HG03520 (cell line): Measurements from ENCODE around the gene NRDC.
"Not testable (repeated sequence)": the region's sequence is repeated elsewhere in the genome, so short reads cannot be mapped to it uniquely, and the experiment has no call there.

Experiments
- ATAC-seq: cut with Tn5 transposase; IDR thresholded peaks from one replicate; pipeline ENCODE4 v1.9.1; 2021; ENCODE audit warnings: mild to moderate bottlenecking, moderate library complexity; ENCODE audit not compliant: unreplicated experiment

NRDC gene

GRCh38 chr1:51878308-51878615 lies 265 bp downstream of the NRDC start:
- ATAC-seq = no peak

DNA sequence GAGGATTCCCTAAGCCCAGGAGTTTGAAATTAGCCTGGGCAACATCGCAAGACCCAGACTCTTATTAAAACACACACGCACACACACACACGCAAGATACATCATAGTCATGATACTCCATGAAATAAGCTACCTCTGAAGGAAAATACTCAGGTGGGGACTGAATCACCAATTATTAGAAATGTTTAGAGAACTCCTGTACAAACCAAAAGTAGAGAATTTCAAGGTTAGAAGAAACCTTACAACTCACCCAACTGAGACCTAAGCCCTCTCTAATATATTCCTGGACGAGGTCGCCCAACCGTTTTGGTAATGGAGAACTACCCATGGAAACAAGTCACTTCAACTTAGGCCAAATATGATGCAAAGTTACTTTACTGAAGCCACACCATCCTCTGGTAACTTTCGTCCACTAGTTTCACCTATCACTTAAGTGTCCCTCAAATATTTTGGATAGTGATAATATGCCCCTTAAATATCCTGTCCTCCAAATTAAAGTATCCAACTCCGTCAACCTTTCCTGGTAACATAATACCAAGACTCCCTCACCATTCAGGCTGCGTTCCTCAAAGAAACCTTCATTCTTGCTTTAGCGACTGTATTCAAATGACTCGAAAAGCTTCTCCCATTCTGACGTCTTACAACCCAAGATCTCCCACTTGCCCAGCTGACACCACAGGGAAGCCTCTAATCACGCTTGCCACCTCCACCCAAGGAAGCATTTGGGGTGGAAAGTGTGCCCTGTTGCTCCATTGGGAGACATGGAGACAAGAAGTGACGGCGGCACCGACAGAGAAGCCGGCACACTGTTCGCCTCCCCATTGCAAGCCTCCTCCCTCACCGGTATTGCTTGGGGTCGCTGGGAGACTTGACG lies 856 bp downstream of the NRDC start:
- ATAC-seq = no peak

DNA sequence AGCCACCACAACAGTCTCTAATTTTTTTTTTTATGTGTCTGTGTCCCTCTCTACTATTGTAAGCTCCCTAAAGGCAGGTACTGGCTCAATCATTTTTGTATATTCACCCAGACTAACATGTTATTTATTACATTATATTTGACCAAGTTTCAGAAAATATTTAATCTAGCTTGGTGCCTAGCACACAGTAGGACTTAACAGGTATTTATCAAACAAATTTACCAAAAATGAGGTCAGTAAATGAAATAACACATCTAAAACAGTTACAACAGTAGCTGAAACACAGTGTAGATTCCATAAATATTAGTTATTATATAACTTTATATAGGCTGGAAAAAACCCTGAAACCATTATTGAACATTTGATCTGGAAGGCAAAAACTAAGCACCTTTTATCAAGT lies 2.7 kb downstream of the NRDC start:
- no peak for ATAC-seq

DNA sequence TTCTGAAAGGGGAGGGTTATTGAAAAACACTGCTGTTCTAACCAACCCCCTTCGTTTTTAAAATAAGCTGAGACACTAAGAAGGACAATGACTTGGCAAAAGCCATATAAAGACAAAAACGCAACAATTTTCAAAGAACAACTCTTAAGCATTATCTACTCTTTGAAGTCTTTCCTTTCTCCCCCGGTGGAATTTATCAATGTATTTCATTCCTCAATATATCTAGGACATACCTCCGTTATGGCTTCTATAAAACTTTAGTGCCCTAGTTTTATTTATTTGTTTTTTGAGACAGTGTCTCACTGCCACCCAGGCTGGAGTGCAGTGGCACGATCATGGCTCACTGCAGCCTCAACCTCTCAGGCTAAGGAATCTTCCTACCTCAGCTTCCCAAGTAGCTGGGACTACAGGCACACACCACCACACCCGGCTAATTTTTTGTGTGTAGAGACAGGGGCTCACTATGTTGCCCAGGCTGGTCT lies 3.2 kb downstream of the NRDC start:
- no peak for ATAC-seq

GRCh38 chr1:51873270-51873669 lies 5.3 kb downstream of the NRDC start:
- not testable (repeated sequence) for ATAC-seq

GRCh38 chr1:51871351-51871975 lies 7.1 kb downstream of the NRDC start:
- peak; percentile 44 for ATAC-seq

DNA sequence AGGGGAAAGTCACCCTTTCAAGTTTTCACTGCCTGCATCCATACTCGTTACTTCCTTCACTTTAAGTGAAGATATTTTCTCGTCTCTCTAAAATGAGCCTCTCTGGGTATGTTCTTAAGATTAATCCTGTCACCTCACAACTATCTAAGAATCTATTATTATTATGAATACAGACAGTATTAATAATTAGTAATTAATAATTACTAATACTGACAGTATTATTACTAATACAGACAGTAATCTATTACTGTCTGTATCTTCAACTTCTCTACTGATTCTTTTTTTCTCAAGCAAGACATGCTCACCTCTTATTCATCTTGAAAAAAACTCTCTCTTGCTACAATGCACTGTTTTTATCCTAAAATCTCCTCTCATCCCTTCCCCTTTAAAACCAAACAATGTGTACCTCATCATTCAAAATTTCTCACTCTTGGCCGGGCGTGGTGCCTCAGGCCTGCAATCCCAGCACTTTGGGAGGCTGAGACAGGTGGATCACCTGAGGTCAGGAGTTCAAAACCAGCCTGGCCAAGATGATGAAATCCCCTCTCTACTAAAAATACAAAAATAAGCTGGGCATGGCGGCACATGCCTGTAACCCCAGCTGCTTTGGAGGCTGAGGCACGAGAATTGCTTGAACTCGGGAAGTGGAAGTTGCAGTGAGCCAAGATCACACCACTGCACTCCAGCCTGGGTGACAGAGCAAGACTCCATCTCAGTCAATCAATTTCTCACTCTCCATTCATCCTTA lies 7.8 kb downstream of the NRDC start:
- ATAC-seq = no peak

GRCh38 chr1:51867479-51868232 lies 10.9 kb downstream of the NRDC start:
- ATAC-seq = no peak

DNA sequence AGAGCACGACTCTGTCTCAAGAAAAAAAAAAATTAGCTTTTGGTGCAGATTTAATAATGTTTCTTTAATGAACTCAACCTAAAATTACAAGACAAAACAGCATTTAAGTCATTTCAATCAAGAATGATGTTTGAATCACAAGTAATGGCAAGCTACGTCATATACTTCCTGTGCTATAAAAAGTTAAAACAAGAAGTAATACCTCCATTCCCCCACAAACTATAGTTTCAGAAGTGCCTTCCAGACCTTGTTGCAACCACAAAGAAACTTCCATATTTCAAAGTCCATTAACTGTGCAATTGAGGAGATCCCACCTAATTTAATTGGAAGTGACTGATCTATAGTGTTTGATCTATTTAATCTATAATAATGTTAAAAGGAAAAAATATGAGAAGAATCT lies 15.1 kb downstream of the NRDC start:
- peak; percentile 50 for ATAC-seq

DNA sequence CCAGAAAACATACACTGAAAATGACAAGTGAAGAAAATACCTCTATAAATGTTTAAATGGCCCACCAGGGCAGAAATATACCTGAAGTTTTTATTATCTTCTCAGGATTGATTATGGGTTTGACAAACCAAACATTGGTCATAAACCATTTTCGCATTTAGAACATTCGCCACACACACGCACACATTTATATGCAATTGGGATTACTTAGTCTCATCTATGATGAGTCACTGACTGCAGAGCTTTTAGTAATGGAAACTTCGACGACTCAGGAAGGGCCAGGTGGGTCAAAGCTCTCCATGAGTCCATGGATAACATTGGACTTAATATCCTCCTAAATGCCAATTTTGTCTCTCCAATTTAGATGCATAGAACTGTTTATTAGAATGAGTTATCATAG lies 16.9 kb downstream of the NRDC start:
- ATAC-seq = no peak

DNA sequence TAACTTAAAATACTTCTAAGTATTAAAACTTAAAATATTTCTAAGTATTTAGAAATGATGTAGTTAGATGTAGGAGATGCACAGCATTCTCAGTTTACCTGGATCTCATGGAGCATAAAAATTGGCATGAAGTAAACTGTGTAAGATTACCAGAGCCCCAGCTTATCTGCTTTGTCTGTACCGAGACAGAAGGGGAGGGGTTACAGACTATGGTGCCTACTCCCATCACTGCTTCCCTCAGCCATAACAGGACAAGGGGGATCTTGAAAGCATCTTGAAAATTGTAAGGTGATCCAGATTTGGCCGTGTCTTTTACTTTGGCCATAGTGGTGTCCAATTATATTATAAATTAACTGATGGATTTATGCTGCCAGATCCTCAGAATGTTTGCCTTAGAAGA lies 18.8 kb downstream of the NRDC start:
- ATAC-seq = no peak

GRCh38 chr1:51859333-51859732 lies 19.2 kb downstream of the NRDC start:
- ATAC-seq = no peak

DNA sequence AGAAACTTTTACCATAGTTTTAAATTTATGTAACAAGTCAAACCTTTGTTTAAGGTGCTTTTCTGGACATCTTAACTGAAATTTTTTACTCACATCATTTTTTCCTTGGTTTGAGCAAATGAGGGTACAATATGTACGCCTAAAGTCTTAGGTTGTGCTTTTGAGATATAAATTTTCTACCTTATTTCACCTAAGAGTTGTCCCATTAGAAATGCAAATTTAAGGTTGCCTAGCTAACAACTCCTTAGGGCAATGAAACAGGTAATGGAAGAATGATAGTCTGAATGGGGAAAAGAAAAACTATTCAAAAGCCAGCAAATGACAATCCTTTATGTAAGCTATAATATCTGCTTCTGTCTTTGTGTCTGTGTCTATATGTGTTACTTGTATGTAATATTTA lies 19.6 kb downstream of the NRDC start:
- no peak for ATAC-seq

DNA sequence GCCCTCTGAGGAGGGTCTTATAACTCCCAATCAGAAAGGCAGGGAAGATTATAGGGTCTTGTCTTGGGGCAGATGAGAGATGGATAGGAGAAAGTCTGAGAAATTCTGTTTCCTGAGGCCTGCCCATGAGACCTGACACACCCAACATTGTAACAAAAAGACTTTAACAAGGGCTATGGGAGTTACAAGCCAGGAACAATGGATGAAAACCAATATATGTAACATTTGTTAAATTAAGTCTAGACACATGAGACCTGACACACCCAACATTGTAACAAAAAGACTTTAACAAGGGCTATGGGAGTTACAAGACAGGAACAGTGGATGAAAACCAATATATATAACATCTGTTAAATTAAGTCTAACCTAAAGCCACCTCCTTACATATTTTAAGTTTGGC lies 21.8 kb downstream of the NRDC start:
- ATAC-seq = no peak

GRCh38 chr1:51855624-51856023 lies 22.9 kb downstream of the NRDC start:
- ATAC-seq = no peak

- ATAC-seq = no peak
These were observed 25.2 kb downstream of the NRDC start for GRCh38 chr1:51853360-51853759.

DNA sequence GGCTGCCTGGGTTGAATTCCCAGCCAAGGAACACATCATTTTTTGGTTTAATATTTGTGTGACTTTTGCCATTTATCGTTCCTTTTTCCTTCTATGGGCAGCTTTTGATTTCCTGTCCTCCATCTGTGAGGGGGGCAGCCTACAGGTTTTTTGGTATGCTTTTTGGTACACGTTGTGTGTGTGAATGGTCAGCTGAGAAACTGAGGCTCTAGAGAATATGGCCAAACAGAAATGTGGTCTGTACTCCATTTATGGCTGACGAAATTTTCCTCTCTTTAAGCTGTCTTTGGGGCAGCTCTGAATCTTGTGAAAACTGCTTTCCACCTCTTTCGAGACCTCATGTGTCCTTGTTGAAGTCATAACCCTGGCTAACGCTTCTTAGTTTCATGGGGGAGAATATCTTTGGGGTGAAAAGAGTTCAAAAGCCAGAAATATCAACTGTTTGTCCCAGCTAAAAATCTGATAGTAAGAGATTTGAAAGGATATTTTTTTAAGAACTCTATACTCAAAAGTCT lies 26.6 kb downstream of the NRDC start:
- no peak for ATAC-seq

DNA sequence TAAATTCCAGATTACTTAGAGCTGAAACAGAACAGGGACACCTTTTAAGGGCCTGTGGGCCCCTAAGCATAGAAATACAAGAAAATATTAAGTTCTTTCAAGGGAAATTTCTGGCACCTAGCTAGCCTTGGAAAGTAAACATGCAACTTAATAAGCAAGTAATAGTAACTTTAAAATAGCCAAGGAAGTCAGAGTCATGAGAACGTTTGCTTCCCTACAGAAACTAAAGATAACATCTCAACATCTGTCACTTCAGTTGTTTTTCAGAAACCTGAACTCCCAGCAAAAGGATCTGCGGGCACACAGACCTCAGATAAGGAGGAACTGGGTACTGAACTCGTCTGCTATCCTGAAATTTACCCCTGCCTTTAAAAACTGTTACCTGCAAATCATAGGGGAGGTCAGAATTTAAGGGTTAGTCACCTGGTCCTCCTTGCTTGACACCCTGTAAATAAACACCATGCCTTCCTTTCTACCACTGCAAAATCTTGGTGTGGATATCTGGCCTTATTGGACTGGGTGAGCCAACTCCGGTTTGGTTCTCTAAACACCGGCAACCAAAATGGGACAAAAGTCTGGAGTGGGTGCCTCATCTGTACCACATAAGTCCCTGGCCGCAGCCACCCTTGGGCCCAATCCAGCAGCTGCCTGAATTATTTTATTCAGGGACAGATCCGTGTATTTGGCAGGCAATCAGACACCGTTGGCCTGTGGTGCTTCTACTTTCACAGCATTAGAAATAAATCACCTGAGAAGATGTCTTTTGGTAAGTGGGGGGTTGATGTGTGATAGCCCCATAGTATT lies 27.9 kb downstream of the NRDC start:
- no peak for ATAC-seq

GRCh38 chr1:51847294-51847920 lies 31.1 kb downstream of the NRDC start:
- no peak for ATAC-seq

DNA sequence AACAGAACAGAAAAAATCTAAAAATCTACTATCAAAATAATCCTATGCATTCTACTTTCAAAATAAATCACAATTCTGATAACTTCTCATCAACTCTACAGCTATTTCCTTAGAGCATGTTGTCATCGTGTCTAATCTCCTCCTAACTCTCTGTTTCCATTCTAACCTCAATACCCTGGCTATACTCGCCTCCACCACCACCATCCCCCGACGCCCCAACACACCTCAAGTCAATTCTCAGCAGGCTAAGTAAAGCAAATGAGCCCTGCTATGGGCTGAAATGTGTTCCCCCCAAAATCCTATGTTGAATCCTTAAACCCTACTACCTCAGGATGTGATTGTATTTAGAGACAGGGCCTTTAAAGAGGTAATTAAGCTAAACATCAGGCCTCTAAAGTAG lies 34.6 kb downstream of the NRDC start:
- ATAC-seq = no peak
